Measurements from ENCODE around the gene SLCO6A1. TPM values are rescaled to one million over a fixed set of nuclear protein-coding genes. Genes with fewer than 3 reads are reported as not detected.
A peak's percentile ranks its signal among the peaks of the same experiment; 100 is the strongest.

SLCO6A1 gene, protein sequence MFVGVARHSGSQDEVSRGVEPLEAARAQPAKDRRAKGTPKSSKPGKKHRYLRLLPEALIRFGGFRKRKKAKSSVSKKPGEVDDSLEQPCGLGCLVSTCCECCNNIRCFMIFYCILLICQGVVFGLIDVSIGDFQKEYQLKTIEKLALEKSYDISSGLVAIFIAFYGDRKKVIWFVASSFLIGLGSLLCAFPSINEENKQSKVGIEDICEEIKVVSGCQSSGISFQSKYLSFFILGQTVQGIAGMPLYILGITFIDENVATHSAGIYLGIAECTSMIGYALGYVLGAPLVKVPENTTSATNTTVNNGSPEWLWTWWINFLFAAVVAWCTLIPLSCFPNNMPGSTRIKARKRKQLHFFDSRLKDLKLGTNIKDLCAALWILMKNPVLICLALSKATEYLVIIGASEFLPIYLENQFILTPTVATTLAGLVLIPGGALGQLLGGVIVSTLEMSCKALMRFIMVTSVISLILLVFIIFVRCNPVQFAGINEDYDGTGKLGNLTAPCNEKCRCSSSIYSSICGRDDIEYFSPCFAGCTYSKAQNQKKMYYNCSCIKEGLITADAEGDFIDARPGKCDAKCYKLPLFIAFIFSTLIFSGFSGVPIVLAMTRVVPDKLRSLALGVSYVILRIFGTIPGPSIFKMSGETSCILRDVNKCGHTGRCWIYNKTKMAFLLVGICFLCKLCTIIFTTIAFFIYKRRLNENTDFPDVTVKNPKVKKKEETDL
- total RNA-seq, result under 0.01 and 0.32 TPM in 2 replicates

DNA sequence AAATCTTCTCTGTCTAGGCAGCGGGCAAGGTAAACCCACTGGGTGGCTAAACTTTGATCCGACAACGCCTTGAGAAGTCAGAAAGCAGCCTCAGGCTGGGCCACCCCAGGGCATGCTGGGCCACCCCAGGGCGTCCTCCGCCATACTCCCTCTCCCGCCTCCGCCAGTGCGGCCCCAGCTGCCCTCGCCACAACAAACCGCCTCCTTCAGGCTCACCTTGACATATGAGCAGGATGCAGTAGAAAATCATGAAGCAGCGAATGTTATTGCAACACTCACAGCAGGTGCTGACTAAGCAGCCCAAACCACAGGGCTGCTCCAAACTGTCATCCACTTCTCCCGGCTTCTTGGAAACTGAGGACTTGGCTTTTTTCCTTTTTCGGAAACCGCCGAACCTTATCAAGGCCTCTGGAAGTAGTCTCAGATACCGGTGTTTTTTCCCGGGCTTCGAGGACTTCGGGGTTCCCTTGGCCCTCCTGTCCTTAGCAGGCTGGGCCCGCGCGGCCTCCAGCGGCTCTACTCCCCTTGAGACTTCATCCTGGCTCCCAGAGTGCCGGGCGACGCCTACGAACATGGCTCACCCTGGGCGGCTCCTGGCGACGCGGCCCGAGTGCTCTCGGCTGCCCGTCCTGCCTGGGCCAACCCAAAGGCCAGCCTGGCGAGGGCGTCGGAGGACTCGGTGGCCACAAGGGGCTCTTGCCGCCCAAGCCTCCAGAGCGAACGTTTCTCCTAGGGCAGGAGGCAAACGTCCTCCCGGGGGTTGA is at the start of gene SLCO6A1:
Gene SLCO6A1 (minus strand): TSS at position 731 of the 764 bp plus-strand sequence. CDS start 157 bp downstream, at position 574.
- no peak within 1 kb of the TSS for H3K4me3 ChIP-seq (ENCODE audit: low read depth, low read length)
- TF ChIP-seq, protein P1, sequence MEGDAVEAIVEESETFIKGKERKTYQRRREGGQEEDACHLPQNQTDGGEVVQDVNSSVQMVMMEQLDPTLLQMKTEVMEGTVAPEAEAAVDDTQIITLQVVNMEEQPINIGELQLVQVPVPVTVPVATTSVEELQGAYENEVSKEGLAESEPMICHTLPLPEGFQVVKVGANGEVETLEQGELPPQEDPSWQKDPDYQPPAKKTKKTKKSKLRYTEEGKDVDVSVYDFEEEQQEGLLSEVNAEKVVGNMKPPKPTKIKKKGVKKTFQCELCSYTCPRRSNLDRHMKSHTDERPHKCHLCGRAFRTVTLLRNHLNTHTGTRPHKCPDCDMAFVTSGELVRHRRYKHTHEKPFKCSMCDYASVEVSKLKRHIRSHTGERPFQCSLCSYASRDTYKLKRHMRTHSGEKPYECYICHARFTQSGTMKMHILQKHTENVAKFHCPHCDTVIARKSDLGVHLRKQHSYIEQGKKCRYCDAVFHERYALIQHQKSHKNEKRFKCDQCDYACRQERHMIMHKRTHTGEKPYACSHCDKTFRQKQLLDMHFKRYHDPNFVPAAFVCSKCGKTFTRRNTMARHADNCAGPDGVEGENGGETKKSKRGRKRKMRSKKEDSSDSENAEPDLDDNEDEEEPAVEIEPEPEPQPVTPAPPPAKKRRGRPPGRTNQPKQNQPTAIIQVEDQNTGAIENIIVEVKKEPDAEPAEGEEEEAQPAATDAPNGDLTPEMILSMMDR (IDR thresholded peaks at IDR 0.05; ENCODE audit: insufficient read depth, low read depth, low read length), result no peak
- no peak for DNase-seq (ENCODE audit: low read depth)

DNA sequence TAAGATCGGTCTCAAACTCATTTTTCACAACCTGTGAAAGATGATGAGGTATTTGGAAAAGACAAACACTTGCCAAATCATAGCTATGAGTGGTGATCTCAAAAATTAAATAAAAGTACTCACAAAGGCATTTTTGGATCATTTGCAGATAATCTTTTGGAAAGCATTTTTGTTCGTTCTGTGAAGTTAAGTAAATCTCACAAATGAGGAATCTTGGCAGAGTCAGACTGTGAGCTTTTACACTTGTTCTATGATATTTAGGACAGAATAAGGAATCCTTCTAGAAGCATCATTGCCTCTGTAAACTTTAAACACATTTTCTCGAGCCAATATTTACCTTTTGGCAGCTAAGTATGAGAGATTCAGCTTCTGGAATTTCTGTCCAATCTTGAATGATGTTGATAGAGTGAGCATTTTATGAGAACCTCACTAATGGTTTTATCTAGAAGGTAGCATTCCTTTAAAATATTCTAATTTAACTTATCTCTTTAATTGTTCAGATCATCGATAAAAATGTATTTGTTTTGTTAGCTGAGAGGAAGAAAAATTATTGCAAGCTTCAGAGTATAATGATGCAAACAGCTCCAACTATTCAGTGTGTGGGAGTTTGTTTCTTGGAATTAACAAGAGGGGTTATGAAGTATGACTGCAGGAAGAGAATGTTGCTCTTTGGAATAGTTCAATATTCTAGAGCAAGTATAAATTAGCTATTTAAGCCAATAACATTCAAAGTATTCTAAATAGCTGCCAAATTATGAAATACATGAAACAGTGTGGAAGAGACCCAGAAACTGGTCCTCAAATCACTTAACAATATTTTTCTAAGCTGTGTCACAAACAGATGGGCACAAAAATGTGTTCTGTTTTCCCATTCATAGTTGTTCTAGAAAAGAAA is 48.6 kb upstream of the SLCO6A1 start:
- peak; percentile 2 for DNase-seq (ENCODE audit: low read depth)

DNA sequence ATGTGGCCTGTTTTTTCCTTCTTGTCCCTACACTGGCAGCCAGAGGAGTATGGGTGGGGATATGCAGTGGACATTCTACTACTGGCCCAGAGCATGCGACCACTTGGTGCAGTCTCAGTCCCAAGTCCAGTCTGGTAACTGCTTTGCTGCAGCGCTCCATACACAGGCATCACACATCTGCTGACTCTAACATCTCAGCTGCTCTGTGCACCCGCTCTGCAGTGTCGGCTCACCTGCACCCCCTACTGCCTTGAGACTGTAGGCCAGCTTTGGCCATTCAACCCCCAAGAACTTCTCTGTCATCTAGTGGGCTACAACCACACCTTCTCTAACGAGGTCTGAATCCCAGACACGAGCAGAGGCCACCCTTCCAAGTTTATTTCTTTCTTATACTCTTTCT is 46.4 kb upstream of the SLCO6A1 start:
- TF ChIP-seq, protein P1 (IDR thresholded peaks at IDR 0.05; ENCODE audit: insufficient read depth, low read depth, low read length), result peak; percentile 34
- H3K4me3 ChIP-seq (ENCODE audit: low read depth, low read length), result no peak overlapping the region
- no peak for DNase-seq (ENCODE audit: low read depth)

More for the DNA sequence above, 48.6 kb upstream of the SLCO6A1 start:
- no peak overlapping the region for H3K4me3 ChIP-seq (ENCODE audit: low read depth, low read length)
- TF ChIP-seq, protein P1 (IDR thresholded peaks at IDR 0.05; ENCODE audit: insufficient read depth, low read depth, low read length), result no peak

DNA sequence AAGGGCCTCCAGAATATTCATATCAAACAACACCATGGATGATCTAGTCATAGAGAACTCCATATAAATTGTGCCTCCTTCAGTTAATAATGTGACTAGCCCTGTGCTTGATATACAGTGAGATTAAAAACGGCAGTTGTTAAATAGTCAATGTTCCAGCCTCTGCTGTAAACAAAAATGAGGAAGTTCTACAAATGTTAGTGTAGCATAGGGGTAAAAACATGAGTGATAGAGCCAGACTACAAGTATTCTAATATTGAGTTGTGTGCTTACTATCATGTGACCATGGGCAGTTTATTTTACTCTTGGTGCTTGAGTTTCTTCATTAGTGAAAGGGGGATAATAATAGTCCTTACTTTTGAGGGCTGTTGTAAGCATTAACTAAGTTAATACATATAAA is 43.3 kb upstream of the SLCO6A1 start:
- no peak overlapping the region for H3K4me3 ChIP-seq (ENCODE audit: low read depth, low read length)
- TF ChIP-seq, protein P1 (IDR thresholded peaks at IDR 0.05; ENCODE audit: insufficient read depth, low read depth, low read length), result no peak
- DNase-seq (ENCODE audit: low read depth), result no peak

DNA sequence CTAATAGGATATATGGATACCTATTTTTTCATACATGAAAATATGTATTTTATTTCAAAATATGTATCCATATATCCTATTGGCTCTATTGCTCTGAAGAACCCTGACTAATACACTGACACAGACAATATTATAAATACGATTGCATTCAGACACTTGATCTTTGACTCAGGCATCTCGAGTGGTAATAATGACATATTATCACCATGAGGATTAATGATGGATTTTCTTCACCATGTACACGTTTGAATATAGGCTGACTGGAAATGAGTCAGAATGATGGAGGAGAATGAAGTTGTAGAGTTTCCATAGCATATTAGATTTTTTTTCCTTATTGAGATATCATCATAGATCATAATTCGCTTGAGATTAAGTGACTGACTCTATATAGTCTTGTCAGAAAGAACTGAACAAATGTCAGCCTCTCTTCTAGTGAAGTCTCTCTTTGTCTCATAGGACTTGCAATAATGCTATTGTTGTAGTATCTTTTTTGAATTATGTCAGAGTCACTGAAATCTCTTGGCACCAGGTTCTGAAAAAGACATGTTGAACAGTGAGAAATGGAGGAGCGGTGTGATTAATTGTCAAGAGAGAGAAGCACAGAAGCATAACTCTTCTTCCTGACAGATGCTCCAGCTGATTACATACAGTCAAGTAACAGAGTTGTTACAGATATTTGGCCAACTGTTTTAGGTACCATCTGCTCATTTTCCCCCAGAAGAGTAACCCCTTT is 41.4 kb upstream of the SLCO6A1 start:
- TF ChIP-seq, protein P1 (IDR thresholded peaks at IDR 0.05; ENCODE audit: insufficient read depth, low read depth, low read length), result no peak
- no peak overlapping the region for H3K4me3 ChIP-seq (ENCODE audit: low read depth, low read length)
- DNase-seq (ENCODE audit: low read depth), result no peak

All from fibroblast of villous mesenchyme (primary cell).